ENCODE measurements around the gene KRT6B. TPM values are rescaled to one million over a fixed set of nuclear protein-coding genes. Genes with fewer than 3 reads are reported as not detected.
A peak's percentile ranks its signal among the peaks of the same experiment; 100 is the strongest.

KRT6B gene
- total RNA-seq, 6 donors from 2014 or later, result 0.17 TPM; not detected in 5

GRCh38 chr12:52401526-52401925, 50.4 kb downstream of the KRT6B start:
- no peak overlapping the region for H3K27ac ChIP-seq
- H3K4me3 ChIP-seq, result no peak overlapping the region
- no peak for DNase-seq
- 59 to 79% methylated on average over 5 of the region's 5 CpGs for WGBS, 2 donors
- no peak for ATAC-seq (ENCODE audit: low FRiP score in 2 of 2)
- no peaks in the 10 kb centered on the region for H3K4me1 ChIP-seq
- TF ChIP-seq POLR2A (IDR thresholded peaks at IDR 0.05), result no peak
- no peak for TF ChIP-seq EP300 (IDR thresholded peaks at IDR 0.05)
- H3K36me3 ChIP-seq, result no peaks in the 10 kb centered on the region
- no peaks in the 10 kb centered on the region for H3K27me3 ChIP-seq
- H3K9me3 ChIP-seq, result no peaks in the 10 kb centered on the region

DNA sequence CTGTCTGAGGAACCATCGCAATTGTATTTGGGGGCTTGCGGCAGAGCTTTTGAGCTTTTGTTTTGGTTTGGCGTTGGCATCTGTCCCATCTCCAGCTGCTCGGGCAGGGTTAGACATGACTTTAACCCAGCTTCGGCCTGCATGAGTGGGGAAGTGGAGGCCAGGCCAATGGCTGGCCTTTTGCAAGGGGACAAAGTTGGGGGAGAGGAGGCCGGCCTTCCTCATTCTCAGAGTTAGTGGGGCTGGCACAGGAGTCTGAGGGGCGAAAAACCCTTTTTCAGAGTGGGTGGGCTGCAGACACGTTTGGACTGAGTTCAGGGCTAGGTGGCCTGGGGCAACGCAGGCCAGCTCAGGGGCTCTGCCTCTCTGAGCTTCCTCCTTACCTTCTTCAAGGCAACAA, 51.0 kb downstream of the KRT6B start:
- no peak for DNase-seq
- Histone ChIP-seq H3K4me3 (no peak overlapping the region), H3K27me3 (no peaks in the 10 kb centered on the region), H3K9me3 (no peaks in the 10 kb centered on the region), H3K36me3 (no peaks in the 10 kb centered on the region), H3K4me1 (no peaks in the 10 kb centered on the region), H3K27ac (no peak overlapping the region)
- no peak for ATAC-seq (ENCODE audit: low FRiP score in 2 of 2)
- TF ChIP-seq POLR2A (IDR thresholded peaks at IDR 0.05), result no peak
- no peak for TF ChIP-seq CTCF (IDR thresholded peaks at IDR 0.05)
- no peak for TF ChIP-seq EP300 (IDR thresholded peaks at IDR 0.05)
- no peak for TF ChIP-seq POLR2AphosphoS5 (IDR thresholded peaks at IDR 0.05)
- 83 to 89% methylated on average over 9 of the region's 9 CpGs for WGBS, 2 donors

- H3K4me1 ChIP-seq, result no peaks in the 10 kb centered on the region
- H3K27ac ChIP-seq, result no peak overlapping the region
- H3K27me3 ChIP-seq, result no peaks in the 10 kb centered on the region
- WGBS, 2 donors, result 92 to 93% methylated on average over 11 to 16 of the region's 16 CpGs
- no peak overlapping the region for H3K4me3 ChIP-seq
- no peaks in the 10 kb centered on the region for H3K9me3 ChIP-seq
- no peaks in the 10 kb centered on the region for H3K36me3 ChIP-seq
- TF ChIP-seq POLR2AphosphoS5 (IDR thresholded peaks at IDR 0.05) (no peak), EP300 (IDR thresholded peaks at IDR 0.05) (no peak), POLR2A (IDR thresholded peaks at IDR 0.05) (no peak), CTCF (IDR thresholded peaks at IDR 0.05) (no peak)
- ATAC-seq (ENCODE audit: low FRiP score in 2 of 2) (no peak), DNase-seq (peak in 1 of 2 donors; percentile 38)
Measured at GRCh38 chr12:52399756-52400155, 52.2 kb downstream of the KRT6B start.

DNA sequence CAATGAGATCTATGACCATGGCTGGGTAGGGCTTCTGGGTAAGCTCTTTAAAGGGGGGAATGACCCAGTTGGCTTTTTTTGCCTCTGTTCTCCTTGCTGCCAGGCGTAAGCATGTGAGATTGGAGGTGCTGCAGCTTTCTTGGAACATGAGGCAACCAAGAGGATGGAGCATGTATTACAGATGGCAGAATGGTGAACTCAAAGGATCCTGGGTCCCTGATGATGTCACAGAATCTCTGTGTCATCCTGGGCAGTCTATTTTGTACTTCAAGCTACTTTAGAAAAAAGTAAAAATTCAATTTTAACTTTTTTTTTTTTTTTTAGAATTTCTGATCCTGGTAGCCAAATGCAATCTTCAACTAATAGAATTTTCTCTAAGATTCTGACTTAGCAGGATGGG, 53.8 kb downstream of the KRT6B start:
- H3K4me3 ChIP-seq, result no peak overlapping the region
- no peak for TF ChIP-seq POLR2AphosphoS5 (IDR thresholded peaks at IDR 0.05)
- TF ChIP-seq POLR2A (IDR thresholded peaks at IDR 0.05), result no peak
- no peaks in the 10 kb centered on the region for H3K36me3 ChIP-seq
- H3K27me3 ChIP-seq, result no peaks in the 10 kb centered on the region
- 76 to 91% methylated on average over 1 of the region's 1 CpG for WGBS, 2 donors
- H3K4me1 ChIP-seq, result no peaks in the 10 kb centered on the region
- ATAC-seq (ENCODE audit: low FRiP score in 2 of 2) (no peak), DNase-seq (no peak)
- H3K27ac ChIP-seq, result no peak overlapping the region
- no peaks in the 10 kb centered on the region for H3K9me3 ChIP-seq

- 79 to 80% methylated on average over 8 of the region's 8 CpGs for WGBS, 2 donors
- Histone ChIP-seq H3K27ac (no peak overlapping the region), H3K4me1 (no peaks in the 10 kb centered on the region), H3K36me3 (no peaks in the 10 kb centered on the region), H3K27me3 (no peaks in the 10 kb centered on the region), H3K9me3 (no peaks in the 10 kb centered on the region), H3K4me3 (no peak overlapping the region)
- DNase-seq (no peak), ATAC-seq (ENCODE audit: low FRiP score in 2 of 2) (no peak)
- TF ChIP-seq EP300 (IDR thresholded peaks at IDR 0.05), result no peak
- no peak for TF ChIP-seq POLR2AphosphoS5 (IDR thresholded peaks at IDR 0.05)
- no peak for TF ChIP-seq CTCF (IDR thresholded peaks at IDR 0.05)
- no peak for TF ChIP-seq POLR2A (IDR thresholded peaks at IDR 0.05)
Measured at GRCh38 chr12:52396656-52397055, 55.3 kb downstream of the KRT6B start.

Other genes starting within 250 kb of the KRT6B start
- gene KRT7, start 218.9 kb downstream of the KRT6B start, total RNA-seq, result 1,000 to 10,000 TPM in 2 of 6 donors, 100 to 1,000 TPM in 4; 247 to 1,279 (median 821) TPM
- gene KRT86, start 177.5 kb downstream of the KRT6B start, total RNA-seq, result 1 to 10 TPM in 2 of 6 donors, under 1 TPM in 2, not detected in 2; 0.30 to 1.5 (median 0.93) TPM
- 1 to 10 TPM in 1 of 6 donors, under 1 TPM in 3, not detected in 2; 0.39 to 1.4 (median 0.52) TPM for gene KRT81, start 160.6 kb downstream of the KRT6B start, total RNA-seq
- not detected for gene KRT83, start 130.7 kb downstream of the KRT6B start, total RNA-seq
- not detected for gene KRT85, start 84.7 kb downstream of the KRT6B start, total RNA-seq
- gene KRT84, start 66.5 kb downstream of the KRT6B start, total RNA-seq, result not detected
- gene KRT82, start 45.8 kb downstream of the KRT6B start, total RNA-seq, result not detected
- not detected for gene KRT75, start 17.8 kb downstream of the KRT6B start, total RNA-seq
- gene KRT6C, start 21.7 kb upstream of the KRT6B start, total RNA-seq, result not detected
- 1 to 10 TPM in 4 of 6 donors, under 1 TPM in 1, not detected in 1; 0.61 to 4.5 (median 1.4) TPM for gene KRT6A, start 41.1 kb upstream of the KRT6B start, total RNA-seq
- gene KRT5, start 68.2 kb upstream of the KRT6B start, total RNA-seq, result 10 to 100 TPM in 1 of 6 donors, 1 to 10 TPM in 3, not detected in 2; 3.6 to 43.3 (median 4.8) TPM
- not detected for gene KRT71, start 101.0 kb upstream of the KRT6B start, total RNA-seq
- gene KRT74, start 121.7 kb upstream of the KRT6B start, total RNA-seq, result not detected
- gene KRT72, start 149.3 kb upstream of the KRT6B start, total RNA-seq, result under 1 TPM in 2 of 6 donors, not detected in 4; 0.11 to 0.37 TPM
- under 1 TPM in 2 of 6 donors, not detected in 4; 0.15 to 0.55 TPM for gene KRT73, start 166.4 kb upstream of the KRT6B start, total RNA-seq
- not detected for gene KRT2, start 200.1 kb upstream of the KRT6B start, total RNA-seq
- 1 to 10 TPM in 1 of 6 donors, under 1 TPM in 1, not detected in 4; 0.37 to 2.4 TPM for gene KRT1, start 228.3 kb upstream of the KRT6B start, total RNA-seq